Testis (tissue), 3 donors: Measurements from ENCODE around the gene MGA. TPM values are rescaled to one million over a fixed set of nuclear protein-coding genes. Genes with fewer than 3 reads are reported as not detected.

ENCODE experiments used
- DNase-seq: peaks from one replicate; pipeline ENCODE4 v3.0.0-alpha.2; 2019
- H3K27ac ChIP-seq, 2 donors: fragments of 200-600 bp; sonication (generic); one replicate each; pipeline ENCODE4 v1.5.1; 2019
- H3K27me3 ChIP-seq: fragments of 200-600 bp; sonication (generic); one replicate; pipeline ENCODE4 v1.5.1; 2019
- H3K36me3 ChIP-seq: fragments of 200-600 bp; sonication (generic); one replicate; pipeline ENCODE4 v1.5.1; 2017; ENCODE audit warnings: low read depth; ENCODE audit errors: missing control alignments
- H3K4me1 ChIP-seq: fragments of 200-600 bp; sonication (generic); one replicate; pipeline ENCODE4 v1.5.1; 2019
- H3K4me3 ChIP-seq, 2 donors: fragments of 200-600 bp; sonication (generic); one replicate each; pipeline ENCODE4 v1.5.1; 2017 to 2019
- H3K9me3 ChIP-seq: fragments of 200-600 bp; sonication (generic); one replicate; pipeline ENCODE4 v1.5.1; 2017
- CTCF ChIP-seq, 3 experiments: fragments of 450-650 bp in 2 of 3; fragments of 200-600 bp in 1 of 3; sonication (generic) in 1 of 3; IDR thresholded peaks; one replicate each; pipeline ENCODE4 v1.5.1; 2016 to 2019; ENCODE audit warnings: antibody characterized with exemption in 3 of 3, mild to moderate bottlenecking in 2 of 3, moderate library complexity in 1 of 3
- POLR2A ChIP-seq: fragments of 450-650 bp; IDR thresholded peaks from one replicate; pipeline ENCODE4 v1.6.1; 2017; ENCODE audit warnings: antibody characterized with exemption, mild to moderate bottlenecking, moderate library complexity
- WGBS, 2 donors: methylation state at CpG; one replicate each; pipeline ENCODE4 v1.1.5; 2018; 5-methylcytosine and 5-hydroxymethylcytosine counted together
- intact Hi-C: fragments of 100-400 bp; cut with DNase I; formaldehyde crosslinking; loops from one replicate; pipeline ENCODE4 v1.15.1; 2023; ENCODE audit warnings: low total_unique reads
- polyA plus RNA-seq: library from polyadenylated mRNA; stranded (reverse); fragments of 350-450 nt; fragmentation: Illumina TruSeq; extraction: RNeasy Lipid Tissue Mini Kit (QIAGEN cat#74804); gene quantifications from one replicate; pipeline ENCODE4 v1.2.3, GENCODE V29; 2014; ENCODE audit warnings: low read depth, low replicate concordance; ENCODE audit not compliant: insufficient read depth
- total RNA-seq, 2 donors: library from RNA; depleted of rRNA; stranded (reverse); fragments of >200 nt; gene quantifications; one replicate each; pipeline ENCODE4 v1.2.3, GENCODE V29; 2016

MGA gene
- total and polyA plus RNA-seq, 3 donors from 2014 or later, result 20.3 to 90.2 (median 78.1) TPM

- 64 to 73% methylated on average over 4 of the region's 4 CpGs for WGBS, 2 donors
- Histone ChIP-seq H3K9me3 (no peaks in the 10 kb centered on the region), H3K27me3 (no peaks in the 10 kb centered on the region), H3K27ac (no peak overlapping the region), H3K36me3 (no peaks in the 10 kb centered on the region), H3K4me1 (peaks cover 17% of the 10 kb centered on the region), H3K4me3 (no peak overlapping the region)
- intact Hi-C loops, result no loop called here
- DNase-seq, result no peak
- TF ChIP-seq POLR2A, result no peak
- TF ChIP-seq CTCF (IDR thresholded peaks at IDR 0.05), result no peak
Observed at GRCh38 chr15:41633609-41634008, 26.6 kb upstream of the MGA start.

GRCh38 chr15:41634072-41634626, 26.1 kb upstream of the MGA start:
- Histone ChIP-seq H3K4me1 (peaks cover 16% of the 10 kb centered on the region), H3K4me3 (no peak overlapping the region), H3K27me3 (no peaks in the 10 kb centered on the region), H3K27ac (no peak overlapping the region), H3K9me3 (no peaks in the 10 kb centered on the region), H3K36me3 (no peaks in the 10 kb centered on the region)
- DNase-seq, result no peak
- intact Hi-C loops, result no loop called here
- WGBS, 2 donors, result 62 to 69% methylated on average over 1 of the region's 1 CpG
- TF ChIP-seq CTCF (IDR thresholded peaks at IDR 0.05) (no peak), POLR2A (no peak)

GRCh38 chr15:41637086-41637485, 23.1 kb upstream of the MGA start:
- intact Hi-C loops, result no loop called here
- no peaks in the 10 kb centered on the region for H3K9me3 ChIP-seq
- no peak for DNase-seq
- peaks cover 11% of the 10 kb centered on the region for H3K4me1 ChIP-seq
- no peak overlapping the region for H3K27ac ChIP-seq
- H3K4me3 ChIP-seq, result no peak overlapping the region
- no peaks in the 10 kb centered on the region for H3K27me3 ChIP-seq
- H3K36me3 ChIP-seq, result no peaks in the 10 kb centered on the region
- 80 to 94% methylated on average over 2 of the region's 2 CpGs for WGBS, 2 donors
- TF ChIP-seq POLR2A (no peak), CTCF (IDR thresholded peaks at IDR 0.05) (no peak)

- H3K27ac ChIP-seq, result no peak overlapping the region
- no peak overlapping the region for H3K4me3 ChIP-seq
- DNase-seq, result no peak
- intact Hi-C loops, result no loop called here
- H3K27me3 ChIP-seq, result no peaks in the 10 kb centered on the region
- no peaks in the 10 kb centered on the region for H3K9me3 ChIP-seq
- H3K36me3 ChIP-seq, result no peaks in the 10 kb centered on the region
- no peaks in the 10 kb centered on the region for H3K4me1 ChIP-seq
- WGBS, 2 donors, result 95 to 98% methylated on average over 1 of the region's 1 CpG
- TF ChIP-seq POLR2A (no peak), CTCF (IDR thresholded peaks at IDR 0.05) (no peak)
Observed at GRCh38 chr15:41640985-41641384, 19.2 kb upstream of the MGA start.

GRCh38 chr15:41647262-41647661, 12.9 kb upstream of the MGA start:
- H3K27me3 ChIP-seq, result no peaks in the 10 kb centered on the region
- no peak overlapping the region for H3K27ac ChIP-seq
- intact Hi-C loops, result no loop called here
- H3K36me3 ChIP-seq, result no peaks in the 10 kb centered on the region
- TF ChIP-seq POLR2A (no peak), CTCF (IDR thresholded peaks at IDR 0.05) (no peak)
- no peaks in the 10 kb centered on the region for H3K4me1 ChIP-seq
- H3K9me3 ChIP-seq, result no peaks in the 10 kb centered on the region
- H3K4me3 ChIP-seq, result no peak overlapping the region
- DNase-seq, result no peak
